GM18858 (cell line): ENCODE measurements around the gene C7.

Source experiments
- ATAC-seq: cut with Tn5 transposase; IDR thresholded peaks from one replicate; pipeline ENCODE4 v1.9.1; 2021; ENCODE audit not compliant: unreplicated experiment

The C7 gene

DNA sequence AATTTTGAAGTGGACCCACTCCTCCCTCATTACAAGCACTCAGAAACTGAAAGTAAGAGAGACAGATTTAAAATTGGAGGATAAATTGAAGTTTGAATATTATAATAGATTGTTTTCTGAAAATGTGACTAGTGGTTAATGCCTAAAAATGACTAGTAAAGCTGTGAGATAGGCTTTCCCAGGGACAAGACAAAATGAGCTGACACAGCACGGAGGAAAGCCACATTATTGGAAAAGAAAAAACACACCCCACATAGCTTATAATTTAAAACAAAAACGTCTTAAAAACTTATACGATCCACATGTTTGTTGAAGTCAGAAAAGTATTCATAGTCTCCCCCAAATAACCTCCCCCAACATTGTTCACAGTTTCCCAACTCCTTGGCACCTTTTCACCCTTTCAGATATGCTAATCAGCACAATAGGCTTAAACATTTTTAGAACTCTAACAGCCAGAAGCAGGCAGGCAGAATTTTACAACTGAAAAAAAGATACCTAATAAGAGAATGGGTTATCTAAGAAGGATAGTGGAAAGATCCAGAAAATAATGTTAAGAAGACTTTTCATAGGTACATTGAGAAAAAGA, 6.1 kb downstream of the C7 start:
- ATAC-seq = no peak

DNA sequence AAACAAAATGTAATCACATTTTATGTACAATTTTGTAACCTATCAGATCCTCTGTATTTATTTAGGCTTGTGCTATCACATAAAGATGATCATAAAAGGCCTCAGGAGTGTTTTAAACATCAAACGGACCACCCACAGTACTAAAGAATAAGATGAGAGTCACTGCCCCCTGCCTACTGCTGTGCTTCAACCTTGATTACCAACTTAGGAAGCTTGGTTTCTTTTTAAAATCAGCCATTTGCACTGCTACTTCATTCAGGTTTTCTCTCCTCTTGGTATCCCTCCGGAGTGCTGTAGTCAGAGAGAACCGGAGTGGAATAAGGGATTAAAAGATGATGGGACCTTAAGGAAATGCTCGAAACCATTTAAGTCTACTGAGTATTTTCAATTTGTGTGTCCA, 6.9 kb downstream of the C7 start:
- no peak for ATAC-seq

DNA sequence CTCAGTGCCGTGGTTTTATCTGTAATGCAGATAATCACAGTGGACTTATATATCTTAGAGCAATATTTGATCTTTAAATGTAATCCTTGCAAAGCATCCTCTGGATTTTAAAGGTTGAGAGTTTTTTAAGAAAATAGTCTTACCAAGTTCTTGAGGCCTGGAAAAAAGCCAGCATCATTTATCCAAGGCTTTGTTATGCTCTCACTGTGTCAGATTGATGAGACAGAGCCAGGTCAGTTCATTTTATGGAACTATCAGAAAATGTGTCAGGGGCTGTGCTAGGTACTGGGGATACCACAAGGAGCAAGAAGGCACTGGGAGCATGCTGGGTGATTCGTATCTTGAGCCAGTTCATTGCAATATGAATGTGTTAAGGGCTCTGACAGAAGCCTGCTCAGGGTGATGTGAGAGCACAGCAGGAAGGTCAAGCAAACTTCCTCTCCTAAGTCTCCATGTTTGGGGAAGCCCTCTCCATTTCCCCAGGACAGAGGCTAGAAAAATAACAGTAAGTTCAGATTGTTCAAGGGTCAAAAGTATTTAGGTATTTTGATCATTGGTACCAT, 19.7 kb downstream of the C7 start:
- ATAC-seq = no peak

DNA sequence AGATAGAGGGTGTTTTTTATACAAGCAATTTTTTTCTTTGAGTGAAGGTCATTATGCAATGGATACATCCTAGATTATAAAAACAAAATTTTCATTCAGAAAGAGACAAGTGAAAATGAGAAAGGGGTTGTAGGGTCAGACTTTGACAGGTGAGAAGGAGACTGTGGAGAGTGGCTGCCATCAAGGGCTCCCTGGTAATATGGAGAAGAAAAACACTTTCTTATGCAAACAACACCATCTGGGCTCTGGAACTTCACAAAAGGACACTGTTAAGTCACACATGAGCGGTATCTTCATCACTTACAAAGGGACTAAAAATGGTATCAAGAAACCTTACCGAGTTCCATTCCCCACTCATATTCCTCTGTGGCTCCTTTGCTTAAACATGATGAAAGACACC, 23.5 kb downstream of the C7 start:
- no peak for ATAC-seq

DNA sequence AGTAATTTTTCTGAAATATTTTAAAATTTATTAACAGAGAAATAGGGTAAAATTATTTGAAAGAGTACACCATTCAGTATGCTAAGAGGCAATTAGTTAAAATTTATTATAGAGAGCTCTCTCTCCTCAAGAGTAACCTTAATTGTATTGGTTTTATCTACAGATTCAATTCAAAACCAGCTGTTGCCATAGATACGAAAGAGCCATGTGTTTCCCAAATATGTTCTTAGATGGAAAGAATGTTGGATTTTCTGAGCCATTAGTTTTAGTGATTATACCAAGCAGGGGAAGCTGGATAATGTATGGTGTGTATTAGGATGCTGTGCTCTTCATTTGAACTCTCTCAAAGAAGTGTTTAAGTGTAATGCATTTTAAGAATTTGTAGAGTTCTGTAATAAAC, 27.8 kb downstream of the C7 start:
- no peak for ATAC-seq

GRCh38 chr5:40939753-40940152, 30.5 kb downstream of the C7 start:
- no peak for ATAC-seq

GRCh38 chr5:40945111-40945510, 35.8 kb downstream of the C7 start:
- ATAC-seq = no peak

DNA sequence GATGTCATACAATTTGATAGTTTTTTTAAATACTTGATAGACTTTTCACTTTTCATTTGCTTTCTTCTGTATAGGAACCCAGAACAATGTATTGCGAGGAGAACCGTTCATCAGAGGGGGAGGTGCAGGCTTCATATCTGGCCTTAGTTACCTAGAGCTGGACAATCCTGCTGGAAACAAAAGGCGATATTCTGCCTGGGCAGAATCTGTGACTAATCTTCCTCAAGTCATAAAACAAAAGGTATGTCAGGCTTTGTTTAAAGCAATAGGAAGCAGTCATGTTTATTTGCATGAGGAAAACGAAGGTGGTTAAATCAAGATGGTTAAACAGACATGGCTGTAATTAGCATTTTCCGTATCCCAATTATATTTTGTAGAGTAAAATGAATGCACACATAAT, 46.0 kb downstream of the C7 start:
- ATAC-seq = no peak

GRCh38 chr5:40957048-40957447, 47.8 kb downstream of the C7 start:
- no peak for ATAC-seq

DNA sequence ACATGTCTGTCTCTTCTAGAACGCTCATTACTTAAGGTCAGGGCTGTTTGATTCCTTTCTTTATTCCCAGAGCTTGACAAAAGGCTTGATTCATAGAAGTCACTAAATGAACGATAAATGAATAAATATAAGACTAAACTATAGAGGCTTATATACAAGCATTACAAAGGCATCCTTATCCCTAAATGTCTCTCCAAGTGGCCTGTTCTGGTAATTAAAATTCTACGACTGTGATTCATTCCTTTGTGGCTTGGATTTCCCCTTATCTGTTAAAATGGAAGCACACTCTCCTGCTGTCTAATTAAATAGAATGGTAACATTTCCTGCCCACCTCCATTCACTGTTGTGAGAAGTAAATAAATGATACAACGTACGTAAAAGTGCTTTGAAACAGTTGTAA, 49.5 kb downstream of the C7 start:
- no peak for ATAC-seq

- no peak for ATAC-seq
These were observed 50.7 kb downstream of the C7 start for GRCh38 chr5:40960037-40960436.

GRCh38 chr5:40962207-40962955, 53.1 kb downstream of the C7 start:
- no peak for ATAC-seq

DNA sequence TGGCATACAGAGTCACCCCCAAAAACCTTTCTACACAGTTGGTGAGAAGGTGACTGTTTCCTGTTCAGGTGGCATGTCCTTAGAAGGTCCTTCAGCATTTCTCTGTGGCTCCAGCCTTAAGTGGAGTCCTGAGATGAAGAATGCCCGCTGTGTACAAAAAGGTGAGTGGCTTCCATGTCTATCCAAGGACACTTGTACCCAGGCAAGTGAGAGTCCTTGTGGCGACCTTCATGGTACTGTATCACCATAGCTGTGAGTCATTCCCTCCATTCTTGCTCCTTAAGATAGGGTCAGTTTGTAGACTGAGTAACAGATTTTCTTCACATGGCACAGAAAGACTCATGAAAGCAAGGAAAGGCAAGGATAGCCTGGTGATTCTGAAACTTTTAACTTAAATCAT, 63.1 kb downstream of the C7 start:
- no peak for ATAC-seq

- ATAC-seq = no peak
These were observed 64.2 kb downstream of the C7 start for GRCh38 chr5:40973364-40974004.

DNA sequence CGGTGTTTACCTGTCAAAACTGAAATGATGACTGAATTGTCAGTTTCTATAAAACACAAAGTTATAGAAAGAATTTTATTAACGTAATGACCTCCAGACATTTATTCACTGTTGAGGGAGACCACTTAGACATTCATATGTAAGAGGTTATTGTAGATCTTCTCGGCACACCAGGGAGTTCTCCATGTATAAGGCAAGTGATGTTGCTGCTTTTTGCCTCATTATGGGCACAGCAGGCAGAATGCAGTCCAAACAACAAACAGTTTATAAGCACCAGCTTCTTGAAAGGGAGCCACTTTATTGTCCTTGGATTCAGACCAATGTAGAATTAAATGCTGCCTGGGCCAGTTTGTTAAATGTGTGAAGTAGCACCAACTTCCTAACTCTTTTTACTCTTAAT, 66.7 kb downstream of the C7 start:
- no peak for ATAC-seq

DNA sequence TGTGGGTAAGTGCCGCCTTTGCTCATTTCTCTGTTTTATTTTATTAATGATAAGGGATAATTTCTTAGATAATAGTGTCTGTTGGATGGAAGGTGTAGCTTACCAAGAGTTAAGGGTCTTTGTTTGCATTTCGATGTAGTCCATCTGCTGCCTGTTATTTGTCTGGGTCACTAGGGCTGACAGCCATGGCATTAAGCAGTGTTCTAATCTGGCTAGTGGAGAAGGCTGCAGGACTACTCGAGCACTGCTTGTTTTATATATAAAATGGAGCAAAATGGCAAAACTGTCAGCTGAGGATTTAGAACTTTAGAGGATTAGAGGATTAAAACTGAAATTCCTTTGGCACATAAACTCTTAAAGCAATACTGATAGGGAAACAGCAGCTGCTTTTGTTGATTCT, 67.5 kb downstream of the C7 start:
- no peak for ATAC-seq

DNA sequence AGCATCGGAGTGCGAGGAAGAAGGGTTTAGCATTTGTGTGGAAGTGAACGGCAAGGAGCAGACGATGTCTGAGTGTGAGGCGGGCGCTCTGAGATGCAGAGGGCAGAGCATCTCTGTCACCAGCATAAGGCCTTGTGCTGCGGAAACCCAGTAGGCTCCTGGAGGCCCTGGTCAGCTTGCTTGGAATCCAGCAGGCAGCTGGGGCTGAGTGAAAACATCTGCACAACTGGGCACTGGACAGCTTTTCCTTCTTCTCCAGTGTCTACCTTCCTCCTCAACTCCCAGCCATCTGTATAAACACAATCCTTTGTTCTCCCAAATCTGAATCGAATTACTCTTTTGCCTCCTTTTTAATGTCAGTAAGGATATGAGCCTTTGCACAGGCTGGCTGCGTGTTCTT, 72.1 kb downstream of the C7 start:
- no peak for ATAC-seq

DNA sequence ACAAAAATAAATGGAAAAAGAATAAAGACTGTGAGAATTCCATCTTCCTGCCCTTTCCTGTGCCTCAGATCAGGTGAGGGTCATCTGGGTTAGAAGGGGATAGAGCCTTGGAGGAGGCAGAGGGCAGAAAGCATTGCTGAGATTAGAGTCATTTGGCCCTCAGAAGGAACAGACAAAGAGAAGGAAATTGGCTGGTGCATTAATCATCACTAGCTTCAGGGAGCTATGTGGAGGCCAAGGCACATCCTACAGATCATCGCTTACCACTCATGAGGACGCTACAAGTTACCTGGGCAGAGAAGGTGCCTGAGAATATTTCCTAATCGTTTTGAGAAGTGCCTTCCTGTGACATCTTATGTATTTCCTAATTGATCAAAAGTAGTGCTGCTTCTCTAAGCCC, 74.5 kb downstream of the C7 start:
- no peak for ATAC-seq

DNA sequence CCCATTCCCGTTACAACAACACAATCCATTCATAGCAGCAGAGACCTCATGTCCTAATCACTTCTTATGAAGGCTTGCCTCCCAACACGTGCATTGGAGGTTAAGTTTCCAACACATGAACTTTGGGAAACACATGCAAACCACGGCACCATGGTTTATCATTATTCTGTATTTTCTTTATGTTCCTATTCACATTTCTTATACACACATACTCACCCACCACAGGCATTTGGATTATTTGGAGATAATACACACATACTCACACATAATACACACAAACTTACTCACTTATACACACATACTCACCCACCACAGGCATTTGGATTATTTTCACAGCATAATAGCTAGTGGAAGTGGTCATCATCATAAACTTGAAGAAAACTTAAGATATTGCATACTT, 75.6 kb downstream of the C7 start:
- ATAC-seq = no peak

- ATAC-seq = no peak
These were observed 76.2 kb downstream of the C7 start for GRCh38 chr5:40985501-40985900.

- no peak for ATAC-seq
These were observed 77.4 kb downstream of the C7 start for GRCh38 chr5:40986666-40987065.

DNA sequence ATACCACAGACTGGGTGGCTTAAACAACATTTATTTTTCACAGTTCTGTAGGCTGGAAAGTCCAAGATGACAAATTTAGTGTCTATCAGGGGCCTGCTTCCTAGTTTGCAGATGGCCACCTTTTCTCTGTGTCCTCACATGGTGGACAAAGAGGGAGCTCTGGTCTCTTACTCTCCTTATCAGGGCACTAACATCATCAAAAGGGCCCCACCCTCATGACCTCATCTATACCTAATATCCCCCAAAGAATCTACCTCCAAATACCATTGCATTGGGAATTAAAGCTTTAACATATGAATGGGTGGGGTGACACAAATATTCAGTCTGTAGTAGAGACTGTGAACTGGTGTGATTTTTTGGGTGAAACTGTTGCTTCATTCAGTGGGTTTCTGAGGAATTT, 78.1 kb downstream of the C7 start:
- ATAC-seq = no peak
